Activated CD4-positive, alpha-beta T cell treated with anti-CD3 and anti-CD28 coated beads, Interleukin-2, amount 10 ng/mL, durations not matched to agents 7 days and 5 days (primary cell): ENCODE measurements around the gene MYRF. TPM values are rescaled to one million over a fixed set of nuclear protein-coding genes. Genes with fewer than 3 reads are reported as not detected.
A peak's percentile ranks its signal among the peaks of the same experiment; 100 is the strongest.

ENCODE experiments used
- CTCF ChIA-PET: fragments of 350-600 bp; sonication (Branson Sonifier 250); formaldehyde crosslinking; loops from one replicate; lab custom pipeline; 2021; ENCODE audit warnings: antibody characterized with exemption; lab: Charles Lee
- POLR2A ChIA-PET: fragments of 350-600 bp; sonication (Branson Sonifier 250); formaldehyde crosslinking; loops from one replicate; lab custom pipeline; 2021; ENCODE audit warnings: antibody characterized with exemption; lab: Charles Lee
- DNase-seq: peaks from one replicate; pipeline ENCODE4 v3.0.0-alpha.2; 2020
- H3K27ac Mint-ChIP-seq: one replicate; pipeline ENCODE4 v1.8.0; 2021; ENCODE audit warnings: mild to moderate bottlenecking, moderate library complexity, mixed read lengths
- H3K27me3 Mint-ChIP-seq: one replicate; pipeline ENCODE4 v1.8.0; 2021; ENCODE audit warnings: mixed read lengths
- H3K36me3 Mint-ChIP-seq: one replicate; pipeline ENCODE4 v1.8.0; 2021; ENCODE audit warnings: low read depth, mixed read lengths
- H3K4me1 Mint-ChIP-seq: one replicate; pipeline ENCODE4 v1.8.0; 2021; ENCODE audit warnings: mixed read lengths
- H3K4me3 Mint-ChIP-seq: one replicate; pipeline ENCODE4 v1.8.0; 2021; ENCODE audit warnings: mild to moderate bottlenecking, moderate library complexity, mixed read lengths
- H3K9me3 Mint-ChIP-seq: one replicate; pipeline ENCODE4 v1.8.0; 2021; ENCODE audit warnings: mixed read lengths
- total RNA-seq, 2 experiments: library from RNA; stranded (reverse); gene quantifications; one replicate each; pipeline ENCODE4 v1.2.3, GENCODE V29; 2021

Gene MYRF
- total RNA-seq, 2 experiments from 2014 or later: 1.1 to 1.2 TPM

DNA sequence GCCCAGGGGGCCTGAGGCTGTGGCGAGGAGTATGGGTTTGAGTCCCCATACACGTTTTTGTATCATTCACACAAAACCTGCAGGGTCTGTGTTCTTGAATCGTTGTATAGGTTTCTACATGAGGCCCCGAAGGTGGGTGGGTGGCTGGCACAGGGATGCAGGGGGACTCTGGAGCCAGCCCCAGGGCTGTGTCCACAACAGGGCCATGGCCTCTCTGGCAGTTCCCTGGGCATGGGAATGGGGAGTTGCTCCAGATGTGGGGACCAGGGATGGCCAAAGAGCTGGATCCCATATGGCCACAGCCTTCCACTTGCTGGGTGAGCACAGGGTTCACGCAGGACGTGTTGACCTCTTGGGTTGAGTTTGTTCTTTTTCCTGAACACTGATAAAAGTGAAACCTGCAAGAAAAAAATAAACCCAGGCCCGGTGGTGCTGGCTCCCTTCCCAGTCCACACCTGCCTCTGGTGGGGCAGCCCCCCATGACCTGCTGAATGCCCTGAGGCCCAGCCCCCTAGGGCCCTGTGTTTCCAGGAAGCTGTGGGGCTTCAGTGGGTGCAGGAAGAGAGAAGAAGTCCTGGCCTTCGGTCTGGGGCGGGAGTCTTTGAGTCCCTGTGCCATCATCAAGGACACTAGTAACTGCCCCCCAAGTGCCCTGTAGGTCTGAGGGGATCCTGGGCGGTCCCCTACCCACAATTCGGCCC lies 16.1 kb downstream of the MYRF start:
- ChIA-PET POLR2A (no interaction called here), CTCF (interaction anchor here (0.8 kb wide), 1 partner anchor 9 kb away, joined by 5 read pairs; no protein-coding TSS in a partner anchor)
- Mint-ChIP-seq H3K27me3 (no peaks in the 10 kb centered on the region), H3K4me3 (no peak overlapping the region), H3K36me3 (no peaks in the 10 kb centered on the region), H3K27ac (no peak overlapping the region), H3K9me3 (no peaks in the 10 kb centered on the region), H3K4me1 (peaks cover 13% of the 10 kb centered on the region)
- no peak for DNase-seq

DNA sequence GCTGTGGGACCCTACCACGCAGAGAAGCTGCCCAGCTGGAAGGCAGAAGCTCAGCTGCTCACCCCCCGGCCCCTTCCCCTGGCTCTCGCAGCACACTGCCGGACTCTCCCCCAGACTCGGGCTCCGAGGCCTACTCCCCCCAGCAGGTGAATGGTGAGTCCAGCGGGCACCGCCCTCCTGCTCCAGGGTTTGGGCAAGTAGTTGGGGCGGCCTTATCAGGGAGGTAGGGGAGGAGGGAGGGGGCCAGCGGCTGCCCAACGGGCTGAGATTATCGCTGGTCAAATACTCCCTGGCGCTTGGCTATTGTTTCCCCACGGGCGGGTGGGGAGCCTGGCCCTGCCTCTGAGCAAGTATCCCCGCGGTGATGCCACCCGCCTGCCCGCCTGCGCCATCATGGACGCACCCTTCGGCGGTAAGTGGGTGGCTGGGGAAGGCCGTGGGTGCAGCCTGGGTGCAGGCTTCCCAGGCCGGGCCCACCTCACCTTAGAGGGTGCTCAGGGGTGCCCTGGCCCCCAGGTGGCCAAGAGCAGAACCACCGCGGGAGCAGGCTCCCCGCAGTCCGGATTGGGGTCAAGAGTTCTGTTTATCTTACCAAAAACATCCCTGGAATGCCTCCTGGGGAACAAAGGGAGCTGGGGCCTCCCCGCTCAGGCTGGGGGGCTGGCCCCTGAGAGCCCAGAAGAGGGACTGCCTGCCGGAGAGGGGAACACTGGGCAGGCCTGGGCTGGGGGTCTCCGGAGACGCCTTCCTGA lies 16.9 kb downstream of the MYRF start:
- no peak for DNase-seq
- ChIA-PET POLR2A (no interaction called here), CTCF (interaction anchor here (0.8 kb wide), 1 partner anchor 10 kb away, joined by 5 read pairs; no protein-coding TSS in a partner anchor)
- Mint-ChIP-seq H3K27me3 (no peaks in the 10 kb centered on the region), H3K36me3 (no peaks in the 10 kb centered on the region), H3K9me3 (no peaks in the 10 kb centered on the region), H3K4me3 (no peak overlapping the region), H3K27ac (no peak overlapping the region), H3K4me1 (peaks cover 13% of the 10 kb centered on the region)

DNA sequence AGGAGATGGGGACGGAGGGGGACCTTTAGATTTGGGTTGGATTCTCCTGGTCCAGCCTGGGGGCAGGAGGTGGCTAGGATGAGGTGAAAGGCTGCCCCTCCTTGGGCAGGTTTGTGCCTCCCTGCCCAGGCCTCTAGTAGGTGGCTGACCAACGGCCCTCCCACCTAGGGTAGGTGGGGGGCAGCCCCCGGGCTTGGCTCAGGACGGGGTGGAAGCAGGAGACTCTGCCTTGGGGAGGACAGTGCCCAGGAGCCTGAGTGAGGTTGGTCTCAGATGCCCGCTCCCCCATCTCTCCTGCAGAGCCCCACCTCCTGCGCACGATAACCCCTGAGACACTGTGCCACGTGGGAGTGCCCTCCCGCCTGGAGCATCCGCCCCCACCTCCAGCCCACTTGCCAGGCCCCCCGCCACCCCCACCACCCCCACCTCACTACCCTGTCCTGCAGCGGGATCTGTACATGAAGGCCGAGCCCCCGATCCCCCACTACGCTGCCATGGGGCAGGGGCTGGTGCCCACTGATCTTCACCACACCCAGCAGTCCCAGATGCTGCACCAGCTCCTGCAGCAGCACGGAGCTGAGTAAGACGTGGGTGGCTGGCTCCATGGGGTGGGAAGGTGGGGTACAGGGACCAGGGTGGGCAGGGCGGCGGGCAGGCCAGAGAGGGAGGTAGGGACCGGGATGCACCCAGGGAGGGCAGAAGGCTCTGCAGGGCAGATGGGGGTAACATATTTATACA lies 17.7 kb downstream of the MYRF start:
- ChIA-PET POLR2A (no interaction called here), CTCF (no interaction called here)
- Mint-ChIP-seq H3K27ac (no peak overlapping the region), H3K27me3 (no peaks in the 10 kb centered on the region), H3K4me3 (no peak overlapping the region), H3K4me1 (peaks cover 13% of the 10 kb centered on the region), H3K9me3 (no peaks in the 10 kb centered on the region), H3K36me3 (no peaks in the 10 kb centered on the region)
- DNase-seq: no peak

DNA sequence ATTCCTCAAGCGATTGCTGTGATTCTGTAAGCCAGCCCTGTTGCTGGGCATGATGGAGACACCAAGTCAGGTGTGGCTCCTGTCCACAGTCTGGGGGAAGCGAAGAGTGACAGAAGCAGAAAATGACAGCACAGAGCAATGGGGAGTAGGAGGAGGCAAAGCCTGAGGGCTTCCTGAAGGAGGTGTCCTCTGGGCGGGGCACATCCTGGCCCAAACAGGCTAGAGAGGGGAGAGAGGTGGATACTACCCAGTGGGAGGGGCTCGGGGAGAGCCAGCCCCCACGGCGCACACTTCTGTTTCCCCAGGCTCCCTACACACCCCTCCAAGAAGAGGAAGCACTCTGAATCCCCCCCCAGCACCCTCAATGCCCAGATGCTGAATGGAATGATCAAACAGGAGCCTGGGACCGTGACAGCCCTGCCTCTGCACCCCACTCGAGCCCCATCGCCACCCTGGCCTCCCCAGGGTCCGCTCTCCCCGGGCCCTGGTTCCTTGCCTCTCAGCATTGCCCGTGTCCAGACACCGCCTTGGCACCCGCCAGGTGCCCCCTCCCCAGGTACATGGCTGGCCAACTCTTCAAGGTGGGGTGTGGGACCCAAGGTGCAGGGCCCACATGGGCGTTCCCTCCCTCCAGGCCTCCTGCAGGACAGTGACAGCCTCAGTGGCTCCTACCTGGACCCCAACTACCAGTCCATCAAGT lies 18.9 kb downstream of the MYRF start:
- H3K27ac Mint-ChIP-seq: peak overlapping the region; percentile 68
- POLR2A ChIA-PET: no interaction called here
- CTCF ChIA-PET: no interaction called here
- no peaks in the 10 kb centered on the region for H3K9me3 Mint-ChIP-seq
- peaks cover 15% of the 10 kb centered on the region for H3K4me1 Mint-ChIP-seq
- no peak overlapping the region for H3K4me3 Mint-ChIP-seq
- DNase-seq: no peak
- no peaks in the 10 kb centered on the region for H3K36me3 Mint-ChIP-seq
- no peaks in the 10 kb centered on the region for H3K27me3 Mint-ChIP-seq

DNA sequence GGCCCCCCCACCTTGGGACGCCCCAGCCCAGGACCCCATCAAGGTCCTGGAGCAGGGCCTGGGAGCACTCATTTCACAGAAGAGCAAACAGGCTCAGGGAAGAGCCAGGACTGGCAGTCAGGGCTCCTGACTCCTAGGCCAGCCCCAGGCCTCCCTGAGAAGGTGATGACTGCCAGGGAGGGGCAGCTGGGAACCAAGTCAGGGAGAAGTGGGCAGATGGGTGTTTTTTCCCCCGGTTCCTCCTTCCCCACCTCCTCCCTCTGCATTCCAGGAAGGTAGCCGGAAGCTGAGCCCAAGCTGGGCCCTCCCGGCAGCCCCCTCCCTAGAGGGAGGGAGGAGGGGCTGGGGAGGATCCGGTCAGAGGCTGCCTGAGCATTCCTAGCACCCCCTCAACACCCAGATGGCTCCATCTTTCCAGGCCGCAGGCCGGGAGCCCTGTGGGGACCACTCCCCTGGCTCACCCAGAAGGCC lies 19.6 kb downstream of the MYRF start:
- ChIA-PET POLR2A (interaction anchor here (0.6 kb wide), 1 partner anchor 391 kb away, joined by 3 read pairs; no protein-coding TSS in a partner anchor), CTCF (interaction anchor here (0.7 to 1.0 kb wide), 2 partner anchors 11 to 39 kb away, joined by 3 read pairs; no protein-coding TSS in a partner anchor)

DNA sequence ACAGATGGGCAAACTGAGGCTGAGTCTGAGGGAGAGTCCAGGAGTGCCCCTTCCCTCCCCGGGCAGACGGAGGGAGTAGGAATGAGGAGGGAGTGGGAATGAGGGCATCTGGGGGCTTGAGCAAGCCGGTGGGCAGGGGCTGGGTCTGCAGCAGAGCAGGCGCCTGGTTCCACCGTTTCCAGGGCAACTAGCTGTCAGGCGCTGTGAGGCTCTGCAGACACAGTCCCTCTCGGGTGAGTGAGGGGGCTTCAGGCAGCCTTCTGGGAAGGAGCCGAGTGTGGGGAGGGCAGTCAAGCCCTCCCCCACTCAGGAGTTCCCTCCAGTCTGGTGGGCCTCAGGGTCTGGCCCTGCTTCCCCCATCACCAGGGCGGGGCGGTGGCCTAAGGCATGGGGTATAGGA lies 20.9 kb downstream of the MYRF start:
- H3K4me1 Mint-ChIP-seq: peaks cover 32% of the 10 kb centered on the region
- no peaks in the 10 kb centered on the region for H3K9me3 Mint-ChIP-seq
- H3K27me3 Mint-ChIP-seq: peaks cover 2% of the 10 kb centered on the region
- CTCF ChIA-PET: no interaction called here
- no peak overlapping the region for H3K4me3 Mint-ChIP-seq
- H3K27ac Mint-ChIP-seq: no peak overlapping the region
- H3K36me3 Mint-ChIP-seq: no peaks in the 10 kb centered on the region
- no peak for DNase-seq
- POLR2A ChIA-PET: no interaction called here

More for the DNA sequence above, 19.6 kb downstream of the MYRF start:
- H3K9me3 Mint-ChIP-seq: no peaks in the 10 kb centered on the region
- no peaks in the 10 kb centered on the region for H3K36me3 Mint-ChIP-seq
- peaks cover 21% of the 10 kb centered on the region for H3K4me1 Mint-ChIP-seq
- H3K27me3 Mint-ChIP-seq: peaks cover 2% of the 10 kb centered on the region
- H3K4me3 Mint-ChIP-seq: no peak overlapping the region
- DNase-seq: no peak
- H3K27ac Mint-ChIP-seq: peak overlapping the region; percentile 68

DNA sequence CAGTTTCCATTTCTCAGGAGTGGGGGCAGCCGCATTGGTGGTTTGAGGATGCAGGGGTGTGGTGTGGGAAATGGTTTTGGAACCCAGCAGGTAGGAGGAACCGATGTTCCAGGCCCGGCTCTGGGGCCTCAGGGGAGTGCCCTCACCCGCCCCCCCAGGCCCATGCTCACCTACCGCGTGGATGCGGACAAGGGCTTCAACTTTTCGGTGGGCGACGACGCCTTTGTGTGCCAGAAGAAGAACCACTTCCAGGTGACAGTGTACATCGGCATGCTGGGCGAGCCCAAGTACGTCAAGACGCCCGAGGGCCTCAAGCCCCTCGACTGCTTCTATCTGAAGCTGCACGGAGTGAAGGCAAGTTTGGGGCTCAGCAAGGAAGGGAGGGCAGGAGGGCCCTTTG lies 21.4 kb downstream of the MYRF start:
- H3K4me1 Mint-ChIP-seq: peaks cover 32% of the 10 kb centered on the region
- ChIA-PET POLR2A (no interaction called here), CTCF (no interaction called here)
- H3K36me3 Mint-ChIP-seq: no peaks in the 10 kb centered on the region
- H3K27ac Mint-ChIP-seq: no peak overlapping the region
- H3K27me3 Mint-ChIP-seq: peaks cover 2% of the 10 kb centered on the region
- no peak overlapping the region for H3K4me3 Mint-ChIP-seq
- DNase-seq: no peak
- no peaks in the 10 kb centered on the region for H3K9me3 Mint-ChIP-seq

DNA sequence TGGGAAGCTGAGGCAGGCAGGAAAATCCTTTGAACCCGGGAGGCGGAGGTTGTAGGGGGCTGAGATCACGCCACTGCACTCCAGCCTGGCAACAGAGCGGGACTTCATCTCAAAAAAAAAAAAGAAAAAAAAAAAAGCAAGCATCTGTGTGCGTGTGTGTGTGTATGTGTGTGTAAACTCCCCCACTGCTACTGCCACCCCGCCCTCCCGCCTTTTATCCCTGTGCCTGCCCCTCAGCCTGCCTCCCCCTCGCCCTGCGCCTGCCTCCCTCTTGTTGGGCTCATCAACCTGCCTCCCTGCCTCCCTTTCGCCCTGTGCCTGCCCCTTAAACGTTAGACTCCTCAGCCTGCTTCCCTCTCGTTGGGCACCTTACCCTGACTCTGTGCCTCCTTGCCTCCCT lies 22.0 kb downstream of the MYRF start:
- Mint-ChIP-seq H3K4me1 (peaks cover 32% of the 10 kb centered on the region), H3K9me3 (no peaks in the 10 kb centered on the region), H3K27me3 (peaks cover 2% of the 10 kb centered on the region), H3K4me3 (no peak overlapping the region), H3K36me3 (no peaks in the 10 kb centered on the region), H3K27ac (no peak overlapping the region)
- no peak for DNase-seq
- CTCF ChIA-PET: interaction anchor here (1.2 kb wide), 1 partner anchor 13 kb away, joined by 4 read pairs; no protein-coding TSS in a partner anchor
- POLR2A ChIA-PET: no interaction called here

DNA sequence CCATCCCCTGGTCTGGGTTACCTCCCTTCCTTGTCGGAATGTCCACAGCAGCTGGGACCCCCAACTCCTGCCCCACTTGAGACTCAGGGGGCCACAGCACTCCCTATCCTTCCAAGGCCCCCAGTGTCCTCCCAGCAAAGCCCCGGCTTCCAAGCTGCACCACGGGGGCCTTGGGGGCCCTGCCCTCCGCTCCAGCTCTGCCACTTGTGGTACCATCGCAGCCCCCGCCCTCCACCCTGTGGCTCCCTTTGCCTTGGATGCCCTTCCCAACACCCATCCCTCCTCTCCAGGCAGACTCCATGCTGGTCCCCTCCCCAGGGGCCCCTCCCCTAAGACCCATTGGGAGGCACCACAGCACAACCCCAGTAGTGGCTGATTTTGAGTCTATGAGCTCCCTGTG lies 22.7 kb downstream of the MYRF start:
- no peak for DNase-seq
- Mint-ChIP-seq H3K36me3 (no peaks in the 10 kb centered on the region), H3K4me3 (no peak overlapping the region), H3K9me3 (no peaks in the 10 kb centered on the region), H3K27ac (peak overlapping the region; percentile 79), H3K27me3 (peaks cover 2% of the 10 kb centered on the region), H3K4me1 (peaks cover 32% of the 10 kb centered on the region)
- ChIA-PET POLR2A (no interaction called here), CTCF (interaction anchor here (0.7 to 1.2 kb wide), 4 partner anchors 13 to 28 kb away, joined by 3 to 4 read pairs (median 4); no protein-coding TSS in a partner anchor)

DNA sequence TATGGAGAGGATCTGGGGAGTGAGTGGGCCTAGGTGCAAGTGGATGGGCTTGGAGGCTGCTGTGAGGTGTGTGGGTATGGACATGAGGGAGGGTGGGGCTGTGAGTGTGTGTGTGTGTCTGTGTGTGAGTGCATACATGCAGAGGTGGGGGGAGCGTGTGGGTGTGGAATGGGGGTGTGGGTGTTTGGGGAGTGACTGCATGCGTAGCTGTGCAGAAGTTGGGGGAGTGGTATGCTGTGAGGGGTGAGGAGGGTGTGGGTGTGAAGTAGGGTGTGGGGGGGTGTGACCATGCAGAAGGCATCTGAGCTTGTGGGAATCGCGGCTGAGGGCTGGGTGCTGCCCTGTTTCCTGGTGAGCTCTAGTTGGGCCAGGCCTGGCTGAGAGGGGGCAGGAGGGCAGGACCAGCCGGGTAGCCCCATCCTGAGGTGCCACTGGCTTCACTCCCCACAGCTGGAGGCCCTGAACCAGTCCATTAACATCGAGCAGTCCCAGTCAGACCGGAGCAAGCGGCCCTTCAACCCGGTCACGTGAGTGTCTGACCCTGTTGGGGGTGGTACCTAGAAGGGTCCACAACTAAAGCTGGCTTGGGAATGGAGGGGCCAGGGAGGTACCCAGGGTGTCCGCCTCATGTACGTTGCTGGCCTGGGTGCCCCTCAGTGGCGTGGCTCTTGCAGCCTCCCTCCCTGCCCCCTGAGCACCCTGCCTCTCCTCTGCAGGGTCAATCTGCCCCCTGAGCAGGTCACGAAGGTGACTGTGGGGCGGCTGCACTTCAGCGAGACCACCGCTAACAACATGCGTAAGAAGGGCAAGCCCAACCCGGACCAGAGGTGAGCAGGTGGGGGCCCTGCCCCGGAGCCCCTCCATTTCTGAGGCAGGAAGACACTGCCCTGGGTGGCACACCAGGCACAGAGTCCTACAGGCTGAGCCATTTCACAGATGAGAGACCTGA lies 23.4 kb downstream of the MYRF start:
- peaks cover 30% of the 10 kb centered on the region for H3K4me1 Mint-ChIP-seq
- peaks cover 2% of the 10 kb centered on the region for H3K27me3 Mint-ChIP-seq
- POLR2A ChIA-PET: no interaction called here
- CTCF ChIA-PET: interaction anchor here (0.7 to 1.3 kb wide), 5 partner anchors 12 to 42 kb away, joined by 3 to 4 read pairs (median 3); no protein-coding TSS in a partner anchor
- no peaks in the 10 kb centered on the region for H3K36me3 Mint-ChIP-seq
- DNase-seq: no peak
- peak overlapping the region; percentile 79 for H3K27ac Mint-ChIP-seq
- H3K9me3 Mint-ChIP-seq: no peaks in the 10 kb centered on the region
- no peak overlapping the region for H3K4me3 Mint-ChIP-seq

DNA sequence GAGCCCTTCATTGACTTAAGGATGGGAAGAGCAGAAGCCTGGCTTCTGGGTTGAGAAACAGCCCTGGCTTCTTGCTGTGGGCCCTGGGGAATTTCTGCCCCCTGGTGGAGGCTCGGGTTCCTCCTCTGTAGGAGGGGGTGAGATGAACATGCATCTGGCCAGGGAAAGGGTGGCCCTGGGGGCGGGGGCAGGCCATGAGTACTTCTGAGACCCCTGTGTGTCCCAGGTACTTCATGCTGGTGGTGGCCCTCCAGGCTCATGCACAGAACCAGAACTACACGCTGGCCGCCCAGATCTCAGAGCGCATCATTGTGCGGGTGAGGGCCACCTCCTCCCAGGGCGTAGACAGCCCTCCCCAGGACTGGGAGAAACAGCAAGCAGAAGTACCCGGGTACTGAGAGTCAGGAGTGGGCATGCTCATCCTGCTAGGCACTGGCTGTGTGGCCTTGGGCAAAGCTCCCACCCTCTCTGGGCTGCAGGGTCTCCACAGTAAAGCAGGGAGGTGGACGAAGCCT lies 24.2 kb downstream of the MYRF start:
- Mint-ChIP-seq H3K27ac (no peak overlapping the region), H3K9me3 (no peaks in the 10 kb centered on the region), H3K36me3 (no peaks in the 10 kb centered on the region), H3K4me3 (peak overlapping the region; percentile 42), H3K27me3 (peaks cover 2% of the 10 kb centered on the region), H3K4me1 (peaks cover 25% of the 10 kb centered on the region)
- ChIA-PET CTCF (interaction anchor here (0.6 to 1.3 kb wide), 5 partner anchors 10 to 68 kb away, joined by 3 to 4 read pairs (median 3); no protein-coding TSS in a partner anchor), POLR2A (no interaction called here)
- DNase-seq: peak; percentile 75
